GM23338 (cell line): ENCODE results near the gene RPS8.

Experiments used
- ZNF114 ChIP-seq: fragments of 250-450 bp; sonication (Bioruptor Pico); IDR thresholded peaks from 2 replicates; pipeline ENCODE4 v1.5.0; 2020; ENCODE audit warnings: mild to moderate bottlenecking, moderate library complexity
- TF ChIP-seq, protein P1 (sequence below), 2 experiments: fragments of 200-600 bp in 1 of 2; sonication (generic) in 1 of 2; conservative IDR thresholded peaks; 2 replicates each; pipeline versions ENCODE4 v1.5.1 to v1.6.1; 2016 to 2017; ENCODE audit warnings: antibody characterized with exemption in 2 of 2, low read depth in 2 of 2, mild to moderate bottlenecking in 2 of 2, moderate library complexity in 1 of 2

- TF ChIP-seq, protein P1, sequence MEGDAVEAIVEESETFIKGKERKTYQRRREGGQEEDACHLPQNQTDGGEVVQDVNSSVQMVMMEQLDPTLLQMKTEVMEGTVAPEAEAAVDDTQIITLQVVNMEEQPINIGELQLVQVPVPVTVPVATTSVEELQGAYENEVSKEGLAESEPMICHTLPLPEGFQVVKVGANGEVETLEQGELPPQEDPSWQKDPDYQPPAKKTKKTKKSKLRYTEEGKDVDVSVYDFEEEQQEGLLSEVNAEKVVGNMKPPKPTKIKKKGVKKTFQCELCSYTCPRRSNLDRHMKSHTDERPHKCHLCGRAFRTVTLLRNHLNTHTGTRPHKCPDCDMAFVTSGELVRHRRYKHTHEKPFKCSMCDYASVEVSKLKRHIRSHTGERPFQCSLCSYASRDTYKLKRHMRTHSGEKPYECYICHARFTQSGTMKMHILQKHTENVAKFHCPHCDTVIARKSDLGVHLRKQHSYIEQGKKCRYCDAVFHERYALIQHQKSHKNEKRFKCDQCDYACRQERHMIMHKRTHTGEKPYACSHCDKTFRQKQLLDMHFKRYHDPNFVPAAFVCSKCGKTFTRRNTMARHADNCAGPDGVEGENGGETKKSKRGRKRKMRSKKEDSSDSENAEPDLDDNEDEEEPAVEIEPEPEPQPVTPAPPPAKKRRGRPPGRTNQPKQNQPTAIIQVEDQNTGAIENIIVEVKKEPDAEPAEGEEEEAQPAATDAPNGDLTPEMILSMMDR (conservative IDR thresholded peaks at IDR 0.05; ENCODE audit: low read depth in 2 of 2) = no peak
- TF ChIP-seq ZNF114 (CRISPR knock-in tag) = no peak
Observed at GRCh38 chr1:44802306-44803061, 27.1 kb downstream of the RPS8 start.
